ENCODE data around the gene CRYGD. TPM values are rescaled to one million over a fixed set of nuclear protein-coding genes. Genes with fewer than 3 reads are reported as not detected.

CRYGD gene
- total RNA-seq, 1 donor from 2014 or later: not detected

- no peak for DNase-seq (ENCODE audit: low spot score in 2 of 2, unreplicated experiment in 2 of 2)
- TF ChIP-seq CTCF (IDR thresholded peaks at IDR 0.05; ENCODE audit: unreplicated experiment): no peak
- no peaks in the 10 kb centered on the region for H3K36me3 Mint-ChIP-seq
- peak overlapping the region; percentile 4 for H3K27ac Mint-ChIP-seq
- H3K9me3 Mint-ChIP-seq: peaks cover 7% of the 10 kb centered on the region
- no peak overlapping the region for H3K4me3 Mint-ChIP-seq
- no peaks in the 10 kb centered on the region for H3K27me3 Mint-ChIP-seq (ENCODE audit: low read depth)
- H3K4me1 Mint-ChIP-seq: peaks cover 28% of the 10 kb centered on the region
These were observed 11.7 kb upstream of the CRYGD start for GRCh38 chr2:208135794-208136715.

GRCh38 chr2:208134928-208135586 lies 10.7 kb upstream of the CRYGD start:
- no peaks in the 10 kb centered on the region for H3K36me3 Mint-ChIP-seq
- DNase-seq (ENCODE audit: low spot score in 2 of 2, unreplicated experiment in 2 of 2): no peak
- H3K27me3 Mint-ChIP-seq (ENCODE audit: low read depth): no peaks in the 10 kb centered on the region
- H3K4me1 Mint-ChIP-seq: peaks cover 38% of the 10 kb centered on the region
- no peak for TF ChIP-seq CTCF (IDR thresholded peaks at IDR 0.05; ENCODE audit: unreplicated experiment)
- peaks cover 7% of the 10 kb centered on the region for H3K9me3 Mint-ChIP-seq
- H3K4me3 Mint-ChIP-seq: no peak overlapping the region
- no peak overlapping the region for H3K27ac Mint-ChIP-seq

GRCh38 chr2:208130712-208131110 lies 6.4 kb upstream of the CRYGD start:
- Mint-ChIP-seq H3K27me3 (ENCODE audit: low read depth) (no peaks in the 10 kb centered on the region), H3K27ac (peak overlapping the region; percentile 58), H3K4me1 (peaks cover 29% of the 10 kb centered on the region), H3K36me3 (no peaks in the 10 kb centered on the region), H3K9me3 (no peaks in the 10 kb centered on the region), H3K4me3 (no peak overlapping the region)
- no peak for TF ChIP-seq CTCF (IDR thresholded peaks at IDR 0.05; ENCODE audit: unreplicated experiment)
- DNase-seq (ENCODE audit: low spot score in 2 of 2, unreplicated experiment in 2 of 2): no peak

- no peaks in the 10 kb centered on the region for H3K36me3 Mint-ChIP-seq
- H3K27me3 Mint-ChIP-seq (ENCODE audit: low read depth): no peaks in the 10 kb centered on the region
- DNase-seq (ENCODE audit: low spot score in 2 of 2, unreplicated experiment in 2 of 2): no peak
- no peak within 1 kb of the TSS for H3K4me3 Mint-ChIP-seq
- no peaks in the 10 kb centered on the region for H3K9me3 Mint-ChIP-seq
- peaks cover 24% of the 10 kb centered on the region for H3K4me1 Mint-ChIP-seq
- H3K27ac Mint-ChIP-seq: peak within 1 kb of the TSS; percentile 58
- no peak for TF ChIP-seq CTCF (IDR thresholded peaks at IDR 0.05; ENCODE audit: unreplicated experiment)
These were observed 5.7 kb upstream of the CRYGD start, which contains the start of gene CRYGC for GRCh38 chr2:208129744-208130711. CRYGC (minus strand) TSS chr2:208129828; CDS start chr2:208129792, 36 bp downstream.

GRCh38 chr2:208128136-208128535 lies 3.8 kb upstream of the CRYGD start:
- TF ChIP-seq CTCF (IDR thresholded peaks at IDR 0.05; ENCODE audit: unreplicated experiment): no peak
- Mint-ChIP-seq H3K4me1 (peaks cover 24% of the 10 kb centered on the region), H3K9me3 (no peaks in the 10 kb centered on the region), H3K4me3 (no peak overlapping the region), H3K36me3 (no peaks in the 10 kb centered on the region), H3K27ac (no peak overlapping the region), H3K27me3 (ENCODE audit: low read depth) (no peaks in the 10 kb centered on the region)
- no peak for DNase-seq (ENCODE audit: low spot score in 2 of 2, unreplicated experiment in 2 of 2)

Measured in mesothelial cell of epicardium (in vitro differentiated cells).